HG03378 (cell line): ENCODE measurements around the gene GAB3.
"Not testable (repeated sequence)": the region's sequence is repeated elsewhere in the genome, so short reads cannot be mapped to it uniquely, and the experiment has no call there.

Experiments used
- ATAC-seq: cut with Tn5 transposase; IDR thresholded peaks from one replicate; pipeline ENCODE4 v1.9.1; 2021; ENCODE audit warnings: mild to moderate bottlenecking, moderate library complexity; ENCODE audit not compliant: unreplicated experiment

Gene GAB3

DNA sequence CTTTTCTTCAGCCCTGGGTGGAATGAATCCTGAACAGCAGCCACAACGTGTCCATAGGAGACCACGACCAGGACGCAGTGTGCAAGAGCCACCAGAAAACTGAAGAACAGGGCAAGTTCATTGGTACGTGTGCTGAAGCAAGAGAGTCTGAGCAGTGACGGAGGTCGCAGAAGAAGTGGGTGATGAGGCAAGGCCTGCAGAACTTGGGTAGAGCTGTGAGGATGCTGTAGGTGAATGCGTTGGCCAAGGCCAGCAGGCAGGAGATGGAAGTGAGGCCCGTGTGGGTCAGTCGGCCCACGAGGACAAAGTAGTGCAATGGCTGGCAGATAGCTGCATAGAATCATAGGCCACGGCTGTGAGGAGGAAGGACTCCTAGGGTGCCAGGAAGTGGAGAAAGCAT lies 91.9 kb downstream of the GAB3 start:
- no peak for ATAC-seq

DNA sequence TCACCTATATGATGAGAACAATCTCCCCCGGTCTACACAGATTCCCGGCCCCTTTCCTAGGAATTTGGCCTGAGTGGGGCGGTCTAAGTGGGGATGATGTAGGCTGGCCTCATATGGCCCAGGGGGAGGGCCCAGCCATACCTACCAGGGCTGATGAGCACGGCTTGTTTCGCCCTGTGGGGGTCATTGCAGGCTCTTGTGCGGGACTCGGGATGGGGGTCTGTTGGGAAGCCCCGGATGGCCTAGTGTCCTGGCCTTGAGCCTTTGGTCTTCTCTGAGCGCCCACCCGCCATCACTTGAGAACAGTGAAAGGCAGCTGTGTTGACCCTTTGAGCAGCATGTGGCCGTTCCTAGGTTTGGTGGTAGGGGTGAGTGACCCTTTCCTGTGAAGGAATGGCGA lies 92.7 kb downstream of the GAB3 start:
- ATAC-seq: no peak

DNA sequence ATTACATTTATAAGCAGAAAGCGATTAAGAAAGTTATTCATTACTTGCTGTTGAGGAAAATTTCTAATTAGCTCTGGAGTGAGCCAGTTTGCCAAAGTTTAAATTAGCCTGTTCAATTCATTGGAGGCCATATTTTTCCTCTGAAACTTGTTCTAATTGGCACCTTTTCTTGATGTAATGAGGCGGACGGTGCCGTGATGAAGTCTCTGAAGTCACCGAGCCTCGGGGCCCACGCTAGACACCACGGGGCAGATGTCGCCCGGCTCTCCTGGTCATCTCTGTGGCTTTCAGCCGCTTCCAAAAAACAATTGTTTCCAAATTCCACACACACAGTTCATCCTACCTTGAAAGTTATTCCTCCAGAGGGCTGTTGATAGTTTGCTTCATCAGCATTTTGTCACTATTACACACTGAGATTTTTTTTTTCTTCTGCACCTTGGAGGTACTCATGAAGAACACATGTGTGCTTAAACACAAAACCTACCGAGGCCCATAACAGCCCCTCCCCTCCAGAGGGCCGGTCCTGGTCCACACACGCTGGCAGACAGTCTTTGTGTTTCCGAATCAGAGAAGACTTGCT lies 93.6 kb downstream of the GAB3 start:
- ATAC-seq: no peak

DNA sequence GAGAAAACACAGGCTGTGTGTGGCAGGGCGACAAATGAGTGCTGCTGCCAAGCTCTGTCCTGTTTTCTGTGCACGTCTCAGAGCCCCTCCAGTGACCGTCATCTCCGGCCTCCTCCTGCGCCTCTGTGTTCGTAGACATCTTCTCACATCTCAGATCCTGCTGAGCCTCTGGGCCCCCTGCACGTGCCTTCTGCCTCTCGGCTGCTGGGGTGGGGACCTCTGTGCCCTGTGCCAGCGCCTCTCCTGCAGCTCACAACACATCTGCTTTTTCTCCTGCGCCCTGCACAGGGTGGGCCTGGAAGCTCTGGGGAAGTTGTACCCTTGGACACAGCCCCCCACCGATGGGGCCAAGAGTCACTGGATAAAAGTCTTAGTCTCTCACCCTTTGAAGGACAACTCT lies 95.1 kb downstream of the GAB3 start:
- ATAC-seq: no peak

DNA sequence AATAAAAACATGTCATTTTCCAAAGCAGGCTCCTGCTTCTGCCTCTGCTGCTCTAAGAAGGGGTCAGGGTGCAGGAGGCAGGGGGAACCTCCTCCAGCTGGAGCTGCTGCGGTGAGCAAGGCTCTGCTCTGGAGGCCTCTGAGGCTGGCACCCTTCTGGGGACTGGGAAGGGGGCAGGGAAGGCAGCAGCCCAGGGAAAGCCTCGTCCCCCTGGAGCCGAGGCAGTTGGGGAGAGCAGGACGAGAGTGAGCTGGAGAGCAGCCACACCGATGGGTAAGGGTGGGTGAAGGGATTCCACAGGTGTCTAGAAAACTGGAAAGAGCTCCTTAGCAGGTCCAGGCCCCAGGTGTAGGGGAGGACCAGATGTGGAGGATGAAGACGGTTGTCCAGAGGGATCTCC lies 95.5 kb downstream of the GAB3 start:
- ATAC-seq: no peak

DNA sequence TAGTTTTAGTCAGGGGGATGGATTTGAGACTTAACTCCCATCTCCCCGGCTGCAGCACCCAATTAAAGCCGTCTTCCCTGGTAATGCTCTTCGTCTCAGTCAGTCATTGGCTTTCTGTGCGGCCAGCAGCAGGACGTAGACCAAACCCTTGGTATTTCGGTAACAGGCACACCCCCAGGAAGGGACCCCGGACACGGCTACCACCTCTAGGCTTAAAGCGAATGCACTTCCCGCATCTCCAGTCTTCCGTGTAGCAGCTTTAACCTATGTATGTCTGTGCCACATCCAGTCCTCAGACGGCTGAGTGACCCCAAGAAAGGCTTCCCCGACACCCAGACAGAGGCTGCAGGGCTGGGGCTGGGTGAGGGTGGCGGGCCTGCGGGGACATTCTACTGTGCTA lies 96.0 kb downstream of the GAB3 start:
- ATAC-seq: no peak

DNA sequence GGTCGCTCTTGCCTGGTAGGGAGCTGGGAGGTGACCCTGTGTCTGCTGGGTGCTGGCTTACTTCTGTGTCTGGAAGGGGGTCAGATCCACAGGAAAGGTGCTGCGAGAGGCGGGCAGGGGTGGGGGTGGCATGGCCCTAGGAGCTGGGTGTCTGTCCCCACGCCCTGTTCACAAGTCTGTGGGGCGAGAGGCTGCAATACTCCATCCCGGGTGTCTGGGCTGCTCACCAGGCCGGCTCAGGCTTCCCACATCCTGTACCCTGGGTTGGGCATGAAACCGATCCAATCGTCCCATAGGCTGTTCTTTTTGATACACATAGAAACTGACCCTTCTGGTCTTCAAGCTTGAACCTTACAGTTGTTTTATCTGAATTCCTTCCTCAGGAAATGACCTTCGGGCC lies 96.5 kb downstream of the GAB3 start:
- ATAC-seq: no peak

DNA sequence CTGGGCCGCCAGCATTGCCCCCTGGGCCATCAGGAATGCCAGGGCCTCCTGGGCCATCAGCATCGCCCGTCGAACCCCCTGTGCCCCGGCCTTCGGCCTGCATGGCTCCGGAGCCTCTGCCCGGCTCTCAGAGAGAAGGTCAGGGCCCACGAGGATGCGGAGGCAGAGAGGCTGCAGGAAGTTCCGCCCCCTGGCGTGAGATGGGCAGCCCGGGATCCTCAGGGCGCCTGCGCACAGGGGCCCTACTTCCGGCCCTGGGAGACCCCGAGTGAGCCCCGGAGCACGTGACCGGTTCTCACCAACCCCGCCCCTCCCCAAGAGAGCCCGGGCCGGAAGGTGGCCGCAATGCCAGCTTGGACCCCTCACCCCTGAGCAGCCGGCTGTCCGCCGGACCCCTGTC lies 97.5 kb downstream of the GAB3 start, which contains the start of gene CTAG2:
Gene CTAG2 (minus strand): TSS at position 167 of the 400 bp plus-strand sequence. CDS start 64 bp downstream, at position 103.
- not testable (repeated sequence) for ATAC-seq

DNA sequence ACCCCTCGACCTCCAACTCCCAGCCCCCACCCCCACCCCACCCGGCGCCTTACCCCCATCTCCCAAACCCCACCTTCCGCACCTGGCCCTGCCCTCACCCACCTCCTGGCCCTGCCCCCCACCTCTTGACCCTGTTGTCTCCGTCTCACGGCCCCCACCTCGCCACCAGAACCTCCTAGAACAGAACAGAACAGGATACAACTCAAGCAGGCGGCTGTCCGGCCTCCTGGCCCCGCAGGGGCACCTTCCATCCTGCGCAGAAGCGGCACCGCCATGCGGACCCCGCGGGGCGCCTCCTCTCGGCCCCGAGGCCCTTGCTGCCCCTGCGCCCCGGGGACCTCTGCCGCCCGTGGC lies 97.9 kb downstream of the GAB3 start:
- ATAC-seq: no peak

DNA sequence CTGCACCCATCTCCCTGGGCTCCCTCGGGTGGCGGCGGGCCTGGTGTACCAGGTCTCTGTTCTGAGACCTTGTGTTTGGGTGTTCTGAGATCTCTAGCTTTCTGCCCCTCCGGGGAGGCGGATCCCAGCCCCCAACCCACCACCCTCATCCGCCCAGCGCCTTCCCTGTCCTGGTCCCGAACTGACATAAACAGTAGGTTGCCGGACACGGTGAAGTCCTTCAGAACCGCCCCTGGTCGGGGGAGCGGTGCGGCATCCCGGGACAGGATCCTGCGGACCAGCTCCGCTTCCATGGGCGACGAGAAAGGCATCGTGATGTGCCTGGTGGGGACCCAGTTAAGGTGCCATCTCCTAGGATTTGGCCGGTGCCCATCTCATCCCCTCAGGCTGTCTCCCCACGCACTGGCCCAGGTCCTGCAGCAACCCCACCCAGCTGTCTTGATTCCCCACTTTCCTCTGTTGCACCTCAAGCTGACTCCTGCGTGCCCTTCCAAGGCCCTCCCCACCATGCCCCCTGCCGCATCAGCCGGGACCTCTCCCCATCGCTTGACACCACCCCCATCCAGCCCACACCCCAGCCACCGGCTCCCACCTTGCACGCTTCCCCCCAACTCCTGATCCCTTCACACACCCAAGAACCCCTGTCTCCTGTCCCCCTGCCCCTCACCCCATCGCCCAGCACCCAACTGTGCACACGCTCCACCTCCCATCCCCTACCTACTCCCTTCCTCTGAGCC lies 98.4 kb downstream of the GAB3 start:
- ATAC-seq: no peak

DNA sequence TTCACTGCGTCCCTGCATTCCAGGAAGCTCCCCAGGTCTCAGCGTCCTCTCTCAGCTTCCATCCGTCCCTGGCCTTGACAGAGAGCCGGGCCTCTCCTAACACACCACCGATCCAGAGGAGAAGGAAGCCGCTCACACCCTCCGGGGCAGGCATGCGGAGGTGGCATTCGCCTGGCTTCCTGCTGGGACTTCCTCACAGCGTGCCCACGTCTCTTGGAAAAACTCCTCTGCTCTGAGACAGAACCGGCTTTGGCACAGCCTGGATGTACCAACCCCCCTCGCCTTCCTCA lies 100.7 kb downstream of the GAB3 start:
- no peak for ATAC-seq

DNA sequence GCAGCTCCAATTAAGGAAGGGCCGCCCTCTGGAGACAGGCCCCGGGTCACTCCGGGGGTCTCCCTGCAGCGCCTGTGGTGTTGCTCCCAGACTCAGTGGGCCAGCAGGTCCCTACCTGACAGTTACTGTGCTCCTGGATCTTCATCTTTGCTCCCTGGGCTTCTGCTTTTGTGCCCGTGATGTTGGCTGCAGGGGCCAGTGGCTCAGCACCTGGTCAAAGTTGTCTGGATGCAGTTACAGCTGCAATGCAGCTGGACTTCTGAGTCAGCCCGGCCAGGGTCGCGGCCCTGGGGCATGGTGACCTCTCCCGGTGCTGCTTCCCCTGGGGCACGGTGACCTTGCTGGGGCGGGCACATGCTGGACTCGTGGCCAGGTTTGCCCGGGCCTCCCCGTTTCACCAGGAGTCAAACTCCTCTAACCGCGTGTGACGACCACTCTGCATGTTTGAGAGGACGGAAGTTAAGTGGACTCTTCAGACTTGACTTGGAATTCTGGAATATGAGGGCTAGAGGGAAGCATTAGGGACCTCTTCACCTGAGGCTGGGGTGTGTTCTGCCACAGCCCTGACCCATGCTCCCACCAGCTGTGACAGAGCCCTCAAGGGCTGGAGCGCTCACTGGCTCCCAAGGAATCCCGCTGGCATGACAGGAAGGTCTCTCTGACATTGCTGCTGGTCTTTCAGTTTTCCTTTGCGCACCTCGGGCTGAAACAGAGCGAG lies 101.2 kb downstream of the GAB3 start:
- no peak for ATAC-seq

DNA sequence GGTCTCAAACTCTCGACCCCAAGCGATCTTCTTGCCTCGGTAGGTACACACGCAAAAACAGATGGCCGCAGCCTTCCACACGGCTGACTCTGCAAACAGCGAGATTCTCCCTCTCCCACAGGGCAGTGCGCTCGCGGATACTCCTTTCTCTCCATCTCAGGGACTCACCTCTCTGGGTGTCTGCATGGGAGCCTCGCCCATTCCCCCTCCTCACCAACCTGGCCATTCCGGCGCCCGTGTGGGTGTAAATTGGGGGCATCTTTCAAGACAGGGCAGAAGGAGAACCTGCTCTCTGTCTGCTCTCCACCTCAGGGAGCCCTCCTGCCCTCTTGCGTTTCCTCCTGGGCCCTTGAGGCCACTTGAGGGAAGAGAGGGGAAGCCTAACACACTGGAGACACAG lies 101.9 kb downstream of the GAB3 start:
- ATAC-seq: no peak

DNA sequence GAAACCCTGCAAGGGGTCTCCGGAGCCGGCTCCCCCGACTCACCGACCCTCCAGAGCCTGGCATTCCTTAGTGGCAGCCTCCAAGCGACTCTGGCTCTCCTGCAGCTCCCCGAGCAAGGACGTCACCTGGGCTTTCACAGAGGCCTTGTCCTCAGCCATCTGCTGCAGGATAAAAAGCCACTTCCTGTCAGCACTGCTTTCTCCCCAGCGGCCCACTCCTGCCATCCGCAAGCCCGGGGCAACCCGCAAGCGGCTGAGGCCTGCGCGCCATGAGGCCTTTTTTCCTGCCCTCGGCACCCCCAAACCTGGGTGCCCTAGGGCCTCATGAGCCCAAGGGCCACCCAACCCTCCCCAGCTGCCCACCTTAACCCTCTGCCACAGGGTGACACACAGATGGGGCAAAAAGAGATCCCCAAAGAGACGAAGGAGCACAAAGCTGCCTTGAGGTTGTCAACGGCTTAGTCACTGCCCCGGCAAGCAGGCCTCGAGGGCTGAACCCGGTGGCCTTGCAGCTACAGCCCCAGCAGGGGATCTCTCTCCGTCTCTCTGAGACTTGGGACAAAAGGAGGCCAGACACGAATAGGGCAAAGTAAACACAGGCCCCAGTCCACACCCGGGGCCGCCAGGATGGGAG lies 105.0 kb downstream of the GAB3 start:
- not testable (repeated sequence) for ATAC-seq

DNA sequence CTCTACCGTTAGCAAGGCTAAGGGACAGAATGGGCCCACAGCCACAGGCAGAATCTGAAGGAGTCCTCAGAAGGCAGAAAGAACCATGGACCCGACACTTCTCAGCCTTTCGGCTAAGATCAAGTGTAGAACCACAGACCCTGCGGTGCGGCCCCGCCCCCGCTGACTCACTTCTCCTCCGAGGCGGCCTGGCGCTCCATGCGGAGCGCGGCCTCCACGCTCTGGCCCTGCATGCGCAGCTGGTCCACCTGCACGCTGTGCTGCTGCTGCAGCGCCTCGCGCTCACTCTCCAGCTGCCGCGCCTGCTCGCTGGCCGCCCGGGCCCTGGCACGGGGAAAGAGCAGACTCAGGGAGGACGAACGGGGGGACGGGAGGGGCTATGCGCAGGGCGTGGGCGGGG lies 107.2 kb downstream of the GAB3 start:
- not testable (repeated sequence) for ATAC-seq

DNA sequence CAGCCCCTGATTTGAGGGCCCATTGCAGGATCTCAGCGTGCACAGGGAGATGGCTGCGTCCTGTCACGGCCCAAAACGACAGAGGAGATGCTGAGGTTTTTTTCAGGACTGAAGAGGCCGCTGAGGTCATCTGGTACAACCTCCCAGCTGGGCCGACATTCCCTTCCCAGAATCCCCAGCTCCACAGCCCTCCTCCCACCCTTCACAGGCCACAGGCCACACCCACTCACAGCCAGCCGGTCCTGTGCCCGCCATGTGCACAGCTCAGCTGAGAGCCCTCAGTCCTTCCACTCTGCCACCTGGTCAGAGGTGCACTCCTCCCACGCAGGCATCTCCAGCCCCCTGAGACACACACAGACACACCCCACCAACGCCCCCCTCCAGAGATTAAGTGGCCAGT lies 109.1 kb downstream of the GAB3 start:
- ATAC-seq: not testable (repeated sequence)

DNA sequence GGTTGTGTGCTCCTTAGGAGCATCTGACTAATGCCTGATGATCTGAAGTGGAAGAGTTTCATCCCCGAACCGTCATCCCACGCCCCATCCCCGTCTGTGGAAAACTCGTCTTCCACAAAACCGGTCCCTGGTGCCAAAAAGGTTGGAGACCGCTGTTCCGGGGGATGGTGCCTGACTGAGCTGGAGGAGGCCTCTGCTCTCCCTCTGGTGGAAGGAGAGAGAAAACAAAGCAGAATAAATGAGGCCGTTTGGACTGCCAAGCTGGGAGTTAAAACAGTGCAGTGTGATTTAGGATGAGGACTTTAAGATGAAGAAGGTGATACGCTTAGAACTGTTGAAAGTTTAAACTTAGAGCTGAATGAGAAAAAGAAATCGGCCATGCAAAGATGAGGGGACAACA lies 117.2 kb downstream of the GAB3 start:
- not testable (repeated sequence) for ATAC-seq

DNA sequence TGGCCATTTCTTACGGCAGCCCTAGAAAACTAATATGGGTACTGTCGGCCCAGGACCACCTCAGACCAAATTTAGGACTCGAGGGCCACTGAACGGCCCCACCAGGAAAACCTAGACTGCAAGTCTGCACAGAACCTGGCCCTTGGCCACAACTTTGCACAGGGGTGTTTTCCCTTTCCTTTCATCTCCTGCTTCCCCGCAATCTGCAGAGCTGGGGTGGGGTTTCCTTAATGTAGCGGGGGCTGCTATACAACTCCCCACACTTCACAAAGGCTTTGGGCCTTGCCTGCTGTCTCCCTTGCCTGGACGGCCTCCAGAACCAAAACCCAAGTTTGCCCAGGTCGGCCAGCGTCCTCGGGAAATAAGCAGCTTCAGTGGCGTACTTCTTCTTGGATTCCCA lies 119.9 kb downstream of the GAB3 start:
- ATAC-seq: not testable (repeated sequence)

DNA sequence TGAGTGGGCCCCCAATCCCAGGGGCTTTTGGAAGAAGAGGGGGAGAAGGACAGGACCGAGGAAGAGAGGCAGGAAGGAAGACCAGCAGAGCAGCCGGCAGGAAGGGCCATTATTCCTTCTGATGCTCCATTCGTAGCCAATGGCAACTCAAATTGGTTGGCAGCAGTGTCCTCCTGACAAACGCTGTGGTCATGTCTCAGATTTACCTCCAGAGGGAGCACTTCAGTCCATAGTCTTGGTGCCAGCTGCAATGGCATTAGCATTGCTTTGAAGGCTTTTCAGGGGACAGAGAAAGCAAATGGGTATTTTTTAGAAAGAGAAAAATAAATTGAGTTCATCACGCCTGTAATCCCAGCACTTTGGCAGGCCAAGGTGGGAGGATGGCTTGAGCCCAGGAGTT lies 121.9 kb downstream of the GAB3 start:
- ATAC-seq: not testable (repeated sequence)
